Measurements from ENCODE around the gene KLHDC4.

Gene KLHDC4

DNA sequence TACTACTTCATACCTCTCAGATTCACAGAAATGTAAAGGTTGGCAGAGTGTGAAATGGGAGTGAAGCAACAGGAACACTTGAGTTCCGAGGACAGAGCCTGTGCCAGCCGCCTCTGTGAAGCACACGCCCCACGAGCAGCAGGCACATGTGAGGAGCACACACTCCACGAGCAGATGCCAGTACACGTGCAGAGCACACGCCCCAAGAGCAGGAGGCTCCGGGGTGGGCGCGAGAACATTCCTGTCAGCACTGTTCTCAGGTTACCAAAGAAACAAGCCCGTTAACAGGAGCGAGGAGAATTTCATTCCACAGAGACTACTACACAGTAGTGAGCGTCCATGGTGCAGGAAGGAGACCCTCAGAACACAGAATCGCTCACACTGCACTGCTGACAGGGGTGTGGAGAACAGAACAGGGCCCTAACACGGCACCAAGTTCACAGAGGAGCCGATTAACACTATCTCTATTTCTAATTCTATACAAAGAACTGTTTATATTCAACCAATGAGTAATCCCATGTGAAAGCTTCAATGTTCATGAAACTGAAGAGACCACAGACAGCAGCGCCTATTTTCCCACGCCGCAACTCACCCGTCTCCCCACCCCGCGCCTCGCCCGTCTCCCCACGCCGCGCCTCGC lies 40.1 kb downstream of the KLHDC4 start:
- POLR2A ChIA-PET: no interaction called here
- DNase-seq (ENCODE audit: low read depth, low spot score): peak; percentile 36
- TF ChIP-seq, protein P1, sequence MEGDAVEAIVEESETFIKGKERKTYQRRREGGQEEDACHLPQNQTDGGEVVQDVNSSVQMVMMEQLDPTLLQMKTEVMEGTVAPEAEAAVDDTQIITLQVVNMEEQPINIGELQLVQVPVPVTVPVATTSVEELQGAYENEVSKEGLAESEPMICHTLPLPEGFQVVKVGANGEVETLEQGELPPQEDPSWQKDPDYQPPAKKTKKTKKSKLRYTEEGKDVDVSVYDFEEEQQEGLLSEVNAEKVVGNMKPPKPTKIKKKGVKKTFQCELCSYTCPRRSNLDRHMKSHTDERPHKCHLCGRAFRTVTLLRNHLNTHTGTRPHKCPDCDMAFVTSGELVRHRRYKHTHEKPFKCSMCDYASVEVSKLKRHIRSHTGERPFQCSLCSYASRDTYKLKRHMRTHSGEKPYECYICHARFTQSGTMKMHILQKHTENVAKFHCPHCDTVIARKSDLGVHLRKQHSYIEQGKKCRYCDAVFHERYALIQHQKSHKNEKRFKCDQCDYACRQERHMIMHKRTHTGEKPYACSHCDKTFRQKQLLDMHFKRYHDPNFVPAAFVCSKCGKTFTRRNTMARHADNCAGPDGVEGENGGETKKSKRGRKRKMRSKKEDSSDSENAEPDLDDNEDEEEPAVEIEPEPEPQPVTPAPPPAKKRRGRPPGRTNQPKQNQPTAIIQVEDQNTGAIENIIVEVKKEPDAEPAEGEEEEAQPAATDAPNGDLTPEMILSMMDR (IDR thresholded peaks at IDR 0.05; ENCODE audit: insufficient read depth, low read length, missing control alignments): no peak
- CTCF ChIA-PET: interaction anchor here (0.9 to 1.3 kb wide), 3 partner anchors 46 to 332 kb away, joined by 3 read pairs; no protein-coding TSS in a partner anchor
- H3K4me3 ChIP-seq (ENCODE audit: low read depth, low read length): no peak overlapping the region

DNA sequence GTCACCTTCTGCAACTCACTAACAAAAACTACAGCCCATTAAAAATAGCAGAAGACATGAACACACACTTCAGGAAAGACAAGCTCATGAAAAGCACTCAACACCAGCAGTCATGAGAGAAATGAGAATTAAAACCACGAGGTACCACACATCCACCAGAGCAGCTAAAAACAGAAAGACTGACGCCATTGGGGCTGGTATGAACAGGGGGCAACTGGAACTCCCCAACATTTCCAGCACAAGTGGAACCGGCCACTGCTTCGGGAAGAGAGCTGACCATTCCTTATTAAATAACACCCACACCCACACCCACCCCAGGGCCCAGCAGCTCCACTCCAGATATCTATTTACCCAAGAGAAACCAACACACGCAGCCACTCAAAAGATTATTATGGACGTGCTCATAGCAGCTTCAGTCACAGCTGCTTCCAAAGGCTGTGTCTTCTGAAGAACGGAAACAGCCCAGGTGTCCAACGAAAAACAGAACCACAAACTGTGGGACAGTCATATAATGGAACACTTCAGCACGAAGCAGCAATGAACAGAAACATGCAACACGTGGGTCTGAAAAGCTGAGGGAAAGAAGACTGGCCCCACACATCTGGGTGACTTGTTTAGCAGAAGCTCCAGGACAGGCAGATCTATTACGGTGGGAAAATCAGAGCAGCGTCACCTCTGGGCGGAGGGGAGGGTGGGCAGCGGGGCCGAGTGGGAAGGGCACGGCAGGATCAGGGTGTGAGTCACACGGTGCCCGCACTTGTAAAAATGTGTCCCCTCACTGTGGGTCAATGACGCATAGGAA lies 41.1 kb downstream of the KLHDC4 start:
- TF ChIP-seq, protein P1 (IDR thresholded peaks at IDR 0.05; ENCODE audit: insufficient read depth, low read length, missing control alignments): no peak
- no peak for DNase-seq (ENCODE audit: low read depth, low spot score)
- CTCF ChIA-PET: interaction anchor here (0.9 to 1.5 kb wide), 5 partner anchors 22 to 331 kb away, joined by 3 to 4 read pairs (median 3); no protein-coding TSS in a partner anchor
- no peak overlapping the region for H3K4me3 ChIP-seq (ENCODE audit: low read depth, low read length)
- POLR2A ChIA-PET: no interaction called here

DNA sequence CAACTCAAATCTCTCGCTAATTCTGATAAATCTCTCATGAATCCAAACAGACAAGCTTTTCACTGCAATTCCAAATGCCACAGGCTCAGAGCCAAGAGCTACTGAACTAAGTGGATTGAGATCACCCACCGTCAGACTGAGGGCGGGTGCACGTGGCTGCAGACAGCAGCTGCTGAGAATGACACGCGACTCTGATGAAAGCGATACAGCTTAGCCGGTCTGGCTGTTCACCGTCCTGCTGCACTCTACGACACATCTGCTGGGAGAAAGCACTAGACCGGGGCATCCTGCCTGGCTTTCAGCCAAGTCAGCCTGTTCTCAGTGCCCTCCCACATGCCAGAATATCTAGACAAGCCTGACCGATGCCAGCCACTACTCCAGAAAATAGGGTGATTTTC lies 42.6 kb downstream of the KLHDC4 start:
- TF ChIP-seq, protein P1 (IDR thresholded peaks at IDR 0.05; ENCODE audit: insufficient read depth, low read length, missing control alignments): no peak
- CTCF ChIA-PET: no interaction called here
- DNase-seq (ENCODE audit: low read depth, low spot score): peak; percentile 69
- H3K4me3 ChIP-seq (ENCODE audit: low read depth, low read length): no peak overlapping the region
- POLR2A ChIA-PET: interaction anchor here (1.1 kb wide), 1 partner anchor 149 kb away, joined by 3 read pairs; no protein-coding TSS in a partner anchor

DNA sequence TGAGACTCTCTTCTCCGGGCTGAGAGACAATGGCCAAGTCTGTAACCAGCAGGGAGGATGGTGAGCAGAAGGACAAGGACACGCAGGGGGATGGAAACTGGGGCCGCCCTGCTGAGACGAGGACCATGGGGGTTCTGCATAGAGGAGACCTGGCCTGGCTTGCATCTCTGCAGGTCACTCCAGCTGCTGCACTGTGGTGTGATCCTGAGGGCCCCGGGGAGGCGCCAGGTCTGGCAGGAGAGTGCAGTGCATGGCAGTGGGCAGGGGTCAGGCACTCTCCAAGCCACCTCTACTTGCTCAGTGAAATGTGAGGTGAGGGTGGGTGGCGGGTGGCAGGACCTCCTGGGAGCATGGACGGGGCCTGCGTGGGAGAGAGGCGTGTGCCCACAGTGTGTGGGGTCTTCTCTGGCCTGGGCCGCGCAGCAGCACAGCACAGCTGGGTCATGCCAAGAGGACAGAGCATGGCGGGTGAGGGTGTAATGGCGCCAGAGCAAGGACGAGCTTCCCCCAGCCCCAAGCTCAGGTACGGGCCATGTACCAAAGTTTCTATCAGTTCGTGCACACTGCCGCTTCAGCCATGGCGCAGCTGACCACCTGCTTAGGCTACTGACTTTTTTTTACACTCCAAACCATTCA lies 43.1 kb downstream of the KLHDC4 start:
- CTCF ChIA-PET: no interaction called here
- TF ChIP-seq, protein P1 (IDR thresholded peaks at IDR 0.05; ENCODE audit: insufficient read depth, low read length, missing control alignments): no peak
- DNase-seq (ENCODE audit: low read depth, low spot score): no peak
- H3K4me3 ChIP-seq (ENCODE audit: low read depth, low read length): no peak overlapping the region
- POLR2A ChIA-PET: interaction anchor here (1.1 kb wide), 1 partner anchor 149 kb away, joined by 3 read pairs; no protein-coding TSS in a partner anchor

DNA sequence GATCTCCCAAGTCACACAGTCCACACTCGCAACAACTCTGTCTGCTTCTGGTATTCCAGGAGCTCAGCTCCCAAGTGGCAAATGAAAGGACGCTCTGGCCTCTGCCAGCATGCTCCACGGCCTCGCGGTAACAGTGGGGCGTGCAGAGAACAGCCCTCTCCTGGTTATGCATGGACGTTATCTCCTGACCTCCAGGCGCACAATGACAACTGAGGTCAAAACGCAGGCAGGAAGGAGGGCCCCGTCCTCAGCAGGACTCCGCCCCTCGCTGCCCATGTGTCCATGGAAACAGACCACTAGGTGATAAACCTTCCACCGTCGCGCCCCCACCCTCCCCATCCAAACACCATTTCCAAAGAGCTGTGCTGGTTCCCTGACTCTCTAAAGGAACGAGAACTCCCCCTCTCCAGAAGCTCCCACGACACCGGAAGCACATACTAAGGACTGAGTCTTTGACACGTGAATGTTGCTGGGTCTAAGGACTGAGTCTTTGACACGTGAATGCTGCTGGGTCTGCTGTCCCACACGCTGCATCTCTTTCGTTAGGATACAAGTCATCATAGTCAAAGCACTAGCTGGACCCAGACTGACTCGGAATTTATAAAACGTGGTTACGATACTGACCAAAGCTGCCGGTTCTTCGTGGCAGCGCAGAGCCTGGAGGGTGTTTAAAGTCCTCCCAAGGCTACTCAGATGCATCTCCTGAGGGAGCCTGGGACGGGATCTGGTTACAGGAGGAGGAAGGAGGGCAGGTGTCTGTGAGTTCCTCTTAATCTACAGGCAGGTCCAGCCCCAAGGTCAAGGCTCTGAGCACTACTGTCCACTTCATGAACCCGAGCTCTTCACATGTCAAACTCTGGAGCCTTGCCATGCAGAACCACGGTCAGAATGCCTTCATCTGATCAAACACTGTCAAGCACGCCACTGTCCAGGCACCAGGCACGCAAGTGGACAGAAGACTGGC lies 43.9 kb downstream of the KLHDC4 start:
- DNase-seq (ENCODE audit: low read depth, low spot score): no peak
- POLR2A ChIA-PET: no interaction called here
- no peak overlapping the region for H3K4me3 ChIP-seq (ENCODE audit: low read depth, low read length)
- TF ChIP-seq, protein P1 (IDR thresholded peaks at IDR 0.05; ENCODE audit: insufficient read depth, low read length, missing control alignments): no peak
- CTCF ChIA-PET: interaction anchor here (1.4 to 1.8 kb wide), 2 partner anchors 20 to 85 kb away, joined by 4 to 5 read pairs; no protein-coding TSS in a partner anchor
